Dendritic cell treated with granulocyte-macrophage colony-stimulating factor and Interleukin-4, amounts not matched to agents 40 ng/mL and 50 ng/mL, for 4 days (primary cell): ENCODE measurements around the gene DAO.

Experiments used
- H3K27ac Mint-ChIP-seq: one replicate; pipeline ENCODE4 v1.8.0; 2022; ENCODE audit warnings: mild to moderate bottlenecking, mixed read lengths
- H3K27me3 Mint-ChIP-seq: one replicate; pipeline ENCODE4 v1.8.0; 2022; ENCODE audit warnings: mild to moderate bottlenecking, mixed read lengths
- H3K36me3 Mint-ChIP-seq: one replicate; pipeline ENCODE4 v1.8.0; 2022; ENCODE audit warnings: low read depth, mixed read lengths
- H3K4me1 Mint-ChIP-seq: one replicate; pipeline ENCODE4 v1.8.0; 2022; ENCODE audit warnings: low read depth, mixed read lengths
- H3K4me3 Mint-ChIP-seq: one replicate; pipeline ENCODE4 v1.8.0; 2022; ENCODE audit warnings: mild to moderate bottlenecking, moderate library complexity, mixed read lengths
- H3K9me3 Mint-ChIP-seq: one replicate; pipeline ENCODE4 v1.8.0; 2022; ENCODE audit warnings: mixed read lengths
- intact Hi-C: fragments of 100-400 bp; cut with micrococcal nuclease; formaldehyde crosslinking; loops from one replicate; pipeline ENCODE4 v1.15.0; 2022

The DAO gene

DNA sequence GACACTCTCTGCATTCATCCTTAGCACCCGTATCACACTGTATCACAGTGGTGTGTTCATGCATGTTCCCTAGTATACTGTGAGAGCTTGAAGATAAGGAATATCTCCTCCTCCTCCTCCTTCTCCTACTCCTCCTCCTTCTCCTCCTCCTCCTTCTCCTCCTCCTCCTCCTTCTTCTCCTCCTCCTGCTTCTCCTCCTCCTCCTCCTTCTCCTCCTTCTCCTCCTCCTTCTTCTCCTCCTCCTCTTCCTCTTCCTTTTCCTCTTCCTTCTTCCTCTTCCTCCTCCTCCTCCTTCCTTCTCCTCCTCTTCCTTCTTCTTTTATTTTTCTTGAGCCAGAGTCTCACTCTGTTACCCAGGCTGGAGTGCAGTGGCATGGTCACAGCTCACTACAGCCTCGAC lies 27.1 kb downstream of the DAO start:
- H3K9me3 Mint-ChIP-seq: no peaks in the 10 kb centered on the region
- H3K36me3 Mint-ChIP-seq: no peaks in the 10 kb centered on the region
- intact Hi-C loops: loop anchor here (5.0 kb wide), 2 partner anchors 45 to 85 kb away; no protein-coding TSS in a partner anchor
- peaks cover 71% of the 10 kb centered on the region for H3K4me1 Mint-ChIP-seq
- peak overlapping the region; percentile 34 for H3K4me3 Mint-ChIP-seq
- peak overlapping the region; percentile 98 for H3K27ac Mint-ChIP-seq
- H3K27me3 Mint-ChIP-seq: no peaks in the 10 kb centered on the region

DNA sequence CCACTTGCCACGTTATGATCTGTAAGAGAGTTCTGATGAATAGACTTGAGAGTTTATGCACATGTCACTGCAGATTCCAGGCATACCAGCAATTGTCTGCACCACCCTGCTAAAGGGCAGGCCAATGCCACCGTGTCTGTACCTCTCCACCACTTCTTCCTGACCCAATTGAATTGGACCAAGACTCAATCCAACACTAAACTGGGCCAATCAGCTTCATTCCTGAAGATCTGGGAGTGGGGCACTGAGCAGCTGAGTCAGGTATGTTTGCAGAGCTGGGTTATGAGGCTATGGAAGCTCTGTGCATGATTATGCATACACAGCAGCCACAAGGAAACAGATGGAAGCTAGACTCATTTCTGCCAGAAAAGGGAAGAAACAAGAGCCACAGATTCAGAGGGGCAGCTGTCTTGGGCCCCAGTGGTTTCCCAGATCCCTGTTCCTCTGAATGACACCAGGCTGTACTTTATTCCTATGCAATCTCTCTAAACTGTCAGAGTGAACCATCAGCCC lies 28.0 kb downstream of the DAO start:
- intact Hi-C loops: loop anchor here (5.0 kb wide), 2 partner anchors 46 to 86 kb away; no protein-coding TSS in a partner anchor

DNA sequence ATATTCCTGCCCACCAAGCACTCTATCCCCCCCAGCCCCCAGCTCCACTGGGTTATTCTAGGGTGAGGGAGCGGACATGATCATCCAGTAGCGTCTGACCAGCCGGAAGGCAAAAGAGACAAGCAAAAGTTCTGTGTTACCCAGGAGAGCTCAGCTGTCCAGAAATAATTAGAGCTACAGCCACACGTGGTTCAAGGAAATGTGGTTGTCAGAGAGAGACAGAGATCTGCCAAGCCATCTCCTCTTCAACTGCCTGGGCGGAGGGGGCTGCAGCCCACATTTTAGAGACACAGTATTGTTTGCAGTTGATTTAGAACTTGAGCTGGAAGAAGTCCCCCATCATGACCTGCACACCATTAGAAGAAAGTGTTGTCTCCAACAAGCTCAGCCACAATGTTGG lies 30.4 kb downstream of the DAO start:
- no peak overlapping the region for H3K4me3 Mint-ChIP-seq
- peak overlapping the region; percentile 52 for H3K27ac Mint-ChIP-seq
- no peaks in the 10 kb centered on the region for H3K9me3 Mint-ChIP-seq
- H3K36me3 Mint-ChIP-seq: no peaks in the 10 kb centered on the region
- no peaks in the 10 kb centered on the region for H3K27me3 Mint-ChIP-seq
- intact Hi-C loops: no loop called here
- H3K4me1 Mint-ChIP-seq: peaks cover 66% of the 10 kb centered on the region

More for the DNA sequence above, 28.0 kb downstream of the DAO start:
- H3K4me3 Mint-ChIP-seq: peak overlapping the region; percentile 20
- no peaks in the 10 kb centered on the region for H3K36me3 Mint-ChIP-seq
- no peaks in the 10 kb centered on the region for H3K27me3 Mint-ChIP-seq
- H3K9me3 Mint-ChIP-seq: no peaks in the 10 kb centered on the region
- peak overlapping the region; percentile 98 for H3K27ac Mint-ChIP-seq
- peaks cover 73% of the 10 kb centered on the region for H3K4me1 Mint-ChIP-seq

DNA sequence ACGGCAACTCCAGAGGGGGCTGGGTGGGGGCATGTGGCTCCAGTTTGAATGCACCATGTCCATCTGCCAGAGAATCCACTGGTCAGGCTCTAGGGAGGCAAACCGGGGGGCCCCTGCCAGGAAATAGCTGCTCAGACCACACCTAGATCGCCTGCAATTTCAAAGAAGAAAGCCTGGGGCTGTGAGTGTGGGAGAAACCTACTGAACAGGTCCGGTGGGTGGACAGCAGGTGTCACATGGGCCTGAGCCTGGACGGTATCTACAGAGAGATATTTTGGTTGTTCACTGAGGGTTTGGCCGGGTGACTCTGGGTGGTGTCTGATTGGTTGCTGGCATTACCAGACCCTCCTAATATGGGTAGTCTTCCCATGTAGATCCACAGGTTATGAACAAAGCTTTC lies 32.0 kb downstream of the DAO start:
- Mint-ChIP-seq H3K9me3 (no peaks in the 10 kb centered on the region), H3K36me3 (no peaks in the 10 kb centered on the region), H3K4me1 (peaks cover 51% of the 10 kb centered on the region), H3K27ac (peak overlapping the region; percentile 58), H3K27me3 (no peaks in the 10 kb centered on the region), H3K4me3 (no peak overlapping the region)
- intact Hi-C loops: no loop called here

DNA sequence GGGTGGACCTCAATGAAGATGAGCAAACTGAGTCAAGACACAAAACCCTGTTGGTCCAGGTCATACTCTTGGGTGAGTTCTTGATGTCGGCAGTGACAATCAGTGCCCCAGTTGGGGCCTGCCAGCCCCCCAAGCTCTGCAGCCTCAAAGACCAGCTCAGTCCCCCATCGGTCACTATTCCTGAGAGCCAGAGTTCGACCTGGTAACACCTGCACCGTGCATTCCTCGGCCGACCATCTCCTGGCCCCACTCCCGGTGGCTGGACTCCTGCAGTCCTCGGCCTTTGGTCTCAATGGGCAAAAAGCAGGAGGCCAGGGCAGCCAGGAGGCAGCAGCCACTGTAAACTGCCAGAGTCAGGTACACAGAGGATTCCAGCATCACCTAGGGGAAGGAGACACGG lies 32.5 kb downstream of the DAO start:
- Mint-ChIP-seq H3K36me3 (no peaks in the 10 kb centered on the region), H3K4me1 (peaks cover 46% of the 10 kb centered on the region), H3K27ac (peak overlapping the region; percentile 58), H3K4me3 (no peak overlapping the region), H3K27me3 (no peaks in the 10 kb centered on the region), H3K9me3 (no peaks in the 10 kb centered on the region)
- intact Hi-C loops: no loop called here

DNA sequence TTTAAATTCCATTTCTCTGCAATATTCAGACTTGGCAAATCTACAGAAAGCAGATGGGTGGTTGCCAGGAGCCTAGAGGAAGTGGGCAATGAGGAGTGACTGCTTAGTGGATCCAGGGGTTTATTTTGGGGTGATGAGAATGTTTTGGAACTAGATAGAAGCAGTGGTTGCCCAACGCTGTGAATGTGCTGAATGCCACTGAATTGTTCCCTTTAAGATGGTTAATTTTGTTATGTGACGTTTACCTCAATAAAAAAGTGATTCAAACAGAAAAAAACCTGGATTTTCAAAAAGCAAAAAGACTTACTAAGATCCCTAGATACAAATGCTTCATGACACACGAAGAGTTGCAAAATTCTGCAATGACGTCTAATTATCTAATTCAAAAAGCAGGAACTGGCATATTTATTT lies 34.2 kb downstream of the DAO start:
- H3K27ac Mint-ChIP-seq: peak overlapping the region; percentile 89
- no peaks in the 10 kb centered on the region for H3K36me3 Mint-ChIP-seq
- no peaks in the 10 kb centered on the region for H3K9me3 Mint-ChIP-seq
- H3K27me3 Mint-ChIP-seq: no peaks in the 10 kb centered on the region
- H3K4me1 Mint-ChIP-seq: peaks cover 29% of the 10 kb centered on the region
- intact Hi-C loops: no loop called here
- peak overlapping the region; percentile 13 for H3K4me3 Mint-ChIP-seq

DNA sequence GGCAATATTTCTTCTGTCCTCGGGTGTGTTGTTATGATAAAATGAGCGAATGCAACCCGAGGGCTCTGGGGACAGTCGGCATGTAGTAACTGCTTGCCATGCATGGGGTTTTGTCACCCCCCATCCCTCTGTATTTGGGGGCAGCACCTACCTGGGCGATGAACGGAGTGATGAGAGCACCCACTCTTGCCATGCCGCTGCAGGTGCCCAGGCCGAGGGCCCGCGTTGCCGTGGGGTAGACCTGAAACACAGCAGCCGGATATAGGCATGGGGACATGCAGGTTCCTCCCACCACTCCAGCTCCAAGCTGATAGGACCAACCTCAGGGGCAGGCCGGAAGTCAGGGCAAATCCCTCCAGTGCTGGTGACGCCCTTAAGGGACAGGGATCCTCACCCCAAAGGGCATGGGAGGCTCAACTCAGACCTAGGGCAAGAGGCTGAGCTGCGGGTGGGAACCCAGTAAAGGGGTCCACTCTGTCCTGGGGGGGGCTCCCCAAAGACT lies 35.8 kb downstream of the DAO start:
- Mint-ChIP-seq H3K4me3 (no peak overlapping the region), H3K36me3 (no peaks in the 10 kb centered on the region), H3K27ac (no peak overlapping the region), H3K4me1 (peaks cover 22% of the 10 kb centered on the region), H3K27me3 (no peaks in the 10 kb centered on the region), H3K9me3 (peaks cover 8% of the 10 kb centered on the region)
- intact Hi-C loops: no loop called here

DNA sequence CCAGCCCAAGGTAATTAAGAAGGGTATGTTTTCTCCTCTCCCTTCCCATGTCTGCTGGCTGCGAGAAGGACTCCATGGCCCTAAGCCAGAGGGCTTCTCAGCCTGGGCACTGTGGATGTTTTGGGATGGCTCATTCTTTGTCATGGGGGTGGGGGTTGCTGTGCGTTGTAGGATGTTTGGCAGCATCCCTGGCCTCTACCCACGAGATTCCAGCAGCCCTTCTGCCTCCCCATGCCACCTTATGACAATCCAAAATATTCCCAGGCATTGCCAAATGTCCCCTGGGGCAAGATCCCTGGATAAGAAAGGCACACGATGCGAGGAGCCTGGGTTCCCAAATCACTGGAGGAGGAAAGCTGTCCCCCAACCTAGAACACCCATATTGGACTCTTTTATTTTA lies 36.4 kb downstream of the DAO start:
- intact Hi-C loops: no loop called here
- peaks cover 8% of the 10 kb centered on the region for H3K9me3 Mint-ChIP-seq
- no peak overlapping the region for H3K4me3 Mint-ChIP-seq
- H3K4me1 Mint-ChIP-seq: peaks cover 22% of the 10 kb centered on the region
- peak overlapping the region; percentile 57 for H3K27ac Mint-ChIP-seq
- H3K27me3 Mint-ChIP-seq: no peaks in the 10 kb centered on the region
- H3K36me3 Mint-ChIP-seq: no peaks in the 10 kb centered on the region

DNA sequence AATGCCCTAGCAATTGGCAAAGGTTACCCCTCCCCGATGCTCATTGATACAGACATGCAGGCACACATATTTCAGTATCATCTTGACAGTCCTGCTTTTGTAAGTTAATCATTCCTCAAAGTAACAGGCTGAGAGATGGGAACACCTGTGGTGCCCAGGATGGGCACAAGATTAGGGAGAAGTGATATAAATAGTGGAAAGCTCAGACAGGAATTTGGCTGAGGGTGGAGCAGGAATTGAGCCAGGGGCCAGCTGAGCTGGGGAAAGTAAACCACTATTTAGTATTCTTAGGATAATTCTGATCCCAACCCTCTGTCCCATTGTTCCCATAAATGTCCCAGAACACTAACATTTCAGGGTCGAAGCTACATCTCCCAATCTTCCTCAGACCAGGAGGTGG lies 38.3 kb downstream of the DAO start:
- Mint-ChIP-seq H3K27ac (no peak overlapping the region), H3K9me3 (peaks cover 8% of the 10 kb centered on the region), H3K4me1 (peaks cover 14% of the 10 kb centered on the region), H3K36me3 (no peaks in the 10 kb centered on the region), H3K4me3 (no peak overlapping the region), H3K27me3 (no peaks in the 10 kb centered on the region)
- intact Hi-C loops: no loop called here

DNA sequence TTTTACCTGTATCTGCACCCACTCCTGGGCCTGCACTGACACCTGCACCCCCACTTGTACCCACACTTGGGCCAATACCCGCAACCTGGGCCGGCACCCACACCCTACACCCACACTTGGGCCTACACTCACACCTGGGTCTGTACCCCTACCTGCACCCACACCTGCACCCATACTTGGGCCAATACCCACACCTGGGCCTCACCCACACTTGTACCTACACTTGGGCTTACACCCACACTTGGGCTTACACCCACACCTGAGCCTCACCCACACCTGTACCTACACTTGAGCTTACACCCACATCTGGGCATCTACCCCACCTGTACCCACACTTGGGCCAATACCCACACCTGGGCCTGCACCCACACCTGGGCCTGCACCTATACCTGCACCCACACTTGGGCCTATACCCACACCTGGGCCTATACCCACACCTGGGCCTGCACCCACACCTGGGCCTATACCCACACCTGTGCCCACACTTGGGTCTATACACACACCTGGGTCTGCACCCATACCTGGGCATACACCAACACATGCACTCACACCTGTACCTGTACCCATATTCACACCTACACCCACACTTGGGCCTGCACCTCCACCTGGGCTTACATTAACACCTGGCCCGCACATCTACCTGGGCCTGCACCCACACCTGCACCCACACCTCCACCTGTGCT lies 39.2 kb downstream of the DAO start:
- Mint-ChIP-seq H3K4me1 (peaks cover 6% of the 10 kb centered on the region), H3K27ac (peak overlapping the region; percentile 29)

DNA sequence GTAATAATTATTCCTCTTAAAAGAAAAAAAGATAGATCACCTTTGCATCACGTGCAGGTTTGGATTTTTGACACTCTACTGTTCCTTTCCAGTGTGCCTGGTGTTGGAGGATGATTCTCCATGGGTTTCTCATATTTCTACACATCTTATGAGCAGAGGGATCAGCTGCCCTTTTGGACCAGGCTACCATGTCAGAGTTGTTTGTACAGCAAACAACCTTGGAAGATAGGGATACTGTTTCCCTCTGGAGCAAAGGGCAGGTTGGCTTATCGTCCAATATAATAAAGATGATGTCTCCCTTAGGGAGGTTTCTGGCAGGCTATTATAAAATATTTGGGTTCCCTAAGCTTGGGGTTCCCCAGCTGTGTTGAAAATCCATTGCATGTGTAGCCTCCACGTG lies 42.1 kb downstream of the DAO start:
- Mint-ChIP-seq H3K27ac (no peak overlapping the region), H3K4me3 (no peak overlapping the region), H3K4me1 (no peaks in the 10 kb centered on the region)

More for the DNA sequence above, 39.2 kb downstream of the DAO start:
- H3K4me3 Mint-ChIP-seq: no peak overlapping the region
- intact Hi-C loops: no loop called here
- H3K9me3 Mint-ChIP-seq: peaks cover 8% of the 10 kb centered on the region
- H3K36me3 Mint-ChIP-seq: no peaks in the 10 kb centered on the region
- H3K27me3 Mint-ChIP-seq: no peaks in the 10 kb centered on the region

DNA sequence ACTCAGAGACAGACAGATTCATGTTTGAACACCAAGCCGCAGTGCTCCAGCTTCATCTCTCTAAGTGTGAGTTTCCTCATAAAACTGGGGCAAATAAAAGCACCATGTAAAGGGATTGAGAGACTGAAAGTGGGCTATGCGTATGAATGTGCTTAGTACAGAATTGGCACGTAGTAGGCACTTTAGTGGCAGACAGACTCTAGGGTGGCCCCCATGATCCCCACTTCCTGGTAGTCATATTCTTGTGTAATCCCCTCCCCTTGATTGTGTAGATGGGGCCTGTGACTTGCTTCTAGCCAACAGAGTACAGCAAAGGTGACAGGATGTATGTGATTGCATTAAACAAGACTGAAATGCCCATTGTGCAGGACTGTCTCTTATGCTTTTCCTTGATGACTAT lies 43.0 kb downstream of the DAO start:
- no peak overlapping the region for H3K4me3 Mint-ChIP-seq
- H3K36me3 Mint-ChIP-seq: no peaks in the 10 kb centered on the region
- H3K9me3 Mint-ChIP-seq: peaks cover 8% of the 10 kb centered on the region
- no peak overlapping the region for H3K27ac Mint-ChIP-seq
- H3K27me3 Mint-ChIP-seq: no peaks in the 10 kb centered on the region
- intact Hi-C loops: no loop called here
- no peaks in the 10 kb centered on the region for H3K4me1 Mint-ChIP-seq

More for the DNA sequence above, 42.1 kb downstream of the DAO start:
- intact Hi-C loops: no loop called here
- peaks cover 8% of the 10 kb centered on the region for H3K9me3 Mint-ChIP-seq
- no peaks in the 10 kb centered on the region for H3K36me3 Mint-ChIP-seq
- H3K27me3 Mint-ChIP-seq: no peaks in the 10 kb centered on the region

DNA sequence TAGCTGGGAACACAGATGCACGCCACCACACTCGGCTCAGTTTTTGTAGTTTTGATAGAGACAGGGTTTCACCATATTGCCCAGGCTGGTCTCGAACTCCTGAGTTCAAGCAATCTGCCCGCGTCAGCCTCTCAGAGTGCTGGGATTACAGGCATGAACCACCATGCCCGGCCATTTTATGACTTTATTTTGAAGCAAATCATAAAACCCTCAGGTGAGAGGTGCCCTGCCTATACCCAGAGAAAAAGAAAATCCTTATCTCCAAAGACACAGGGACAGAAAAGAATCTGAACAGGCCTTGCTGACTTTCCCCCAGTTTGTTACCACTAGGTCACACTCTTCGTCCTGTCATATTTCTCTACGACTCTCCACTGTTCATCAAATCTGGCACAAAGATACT lies 48.8 kb downstream of the DAO start:
- Mint-ChIP-seq H3K4me1 (peaks cover 19% of the 10 kb centered on the region), H3K36me3 (no peaks in the 10 kb centered on the region), H3K9me3 (no peaks in the 10 kb centered on the region), H3K4me3 (no peak overlapping the region), H3K27ac (no peak overlapping the region), H3K27me3 (no peaks in the 10 kb centered on the region)
- intact Hi-C loops: no loop called here

DNA sequence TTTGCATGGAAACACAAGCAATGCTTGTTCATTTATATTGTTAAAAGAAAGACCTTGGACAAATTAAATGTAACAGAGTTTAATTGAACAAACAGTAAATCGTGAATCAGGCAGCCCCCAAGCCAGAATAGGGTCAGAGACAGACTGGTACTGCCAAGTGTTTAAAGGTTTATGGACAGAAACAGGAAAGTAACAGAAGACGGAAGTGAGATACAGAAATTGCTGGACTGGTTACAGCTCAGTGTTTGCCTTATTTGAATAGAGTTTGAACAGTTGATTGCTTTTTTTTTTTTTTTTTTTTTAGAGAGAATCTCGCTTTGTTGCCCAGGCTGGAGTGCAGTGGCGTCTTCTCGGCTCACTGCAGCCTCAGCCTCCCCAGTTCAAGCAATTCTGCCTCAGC lies 50.3 kb downstream of the DAO start:
- H3K4me3 Mint-ChIP-seq: no peak overlapping the region
- H3K27me3 Mint-ChIP-seq: no peaks in the 10 kb centered on the region
- peak overlapping the region; percentile 62 for H3K27ac Mint-ChIP-seq
- H3K9me3 Mint-ChIP-seq: no peaks in the 10 kb centered on the region
- no peaks in the 10 kb centered on the region for H3K36me3 Mint-ChIP-seq
- peaks cover 26% of the 10 kb centered on the region for H3K4me1 Mint-ChIP-seq
- intact Hi-C loops: no loop called here

DNA sequence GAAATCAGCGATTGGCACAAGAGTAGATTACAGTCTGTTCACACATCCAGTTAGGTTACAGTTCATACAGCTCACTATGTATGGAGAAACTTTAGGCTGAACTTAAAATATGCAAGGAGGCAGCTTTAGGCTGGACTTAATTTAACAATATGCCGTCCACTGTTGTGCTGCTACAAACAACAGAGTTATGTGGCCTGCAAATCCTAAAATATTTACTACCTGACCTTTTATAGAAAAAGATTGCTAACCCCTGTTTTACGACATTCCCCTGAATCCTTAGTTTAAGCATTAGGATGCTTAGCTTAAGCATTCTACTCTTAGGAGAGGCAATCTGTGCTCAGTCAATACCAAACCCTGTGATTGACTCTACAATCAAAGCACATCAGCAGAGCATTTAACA lies 50.9 kb downstream of the DAO start:
- intact Hi-C loops: no loop called here
- H3K4me1 Mint-ChIP-seq: peaks cover 26% of the 10 kb centered on the region
- H3K27me3 Mint-ChIP-seq: peaks cover 2% of the 10 kb centered on the region
- peak overlapping the region; percentile 62 for H3K27ac Mint-ChIP-seq
- no peak overlapping the region for H3K4me3 Mint-ChIP-seq
- H3K36me3 Mint-ChIP-seq: no peaks in the 10 kb centered on the region
- H3K9me3 Mint-ChIP-seq: no peaks in the 10 kb centered on the region
